Activated naive CD4-positive, alpha-beta T cell treated with anti-CD3 and anti-CD28 coated beads for 36 hours (primary cell): Measurements from ENCODE around the gene TLE5. TPM values are rescaled to one million over a fixed set of nuclear protein-coding genes. Genes with fewer than 3 reads are reported as not detected.
"Not testable (repeated sequence)": the region's sequence is repeated elsewhere in the genome, so short reads cannot be mapped to it uniquely, and the experiment has no call there.

ENCODE experiments used
- CTCF ChIA-PET: fragments of 350-600 bp; sonication (Branson Sonifier 250); formaldehyde crosslinking; loops from one replicate; lab custom pipeline; 2021; ENCODE audit warnings: antibody characterized with exemption; lab: Charles Lee
- DNase-seq: peaks from one replicate; pipeline ENCODE4 v3.0.0-alpha.2; 2020
- H3K27ac Mint-ChIP-seq: one replicate; pipeline ENCODE4 v1.8.0; 2021; ENCODE audit warnings: mild to moderate bottlenecking, mixed read lengths
- H3K27me3 Mint-ChIP-seq: one replicate; pipeline ENCODE4 v1.8.0; 2021; ENCODE audit warnings: low read depth, mixed read lengths
- H3K36me3 Mint-ChIP-seq: one replicate; pipeline ENCODE4 v1.8.0; 2021; ENCODE audit warnings: low read depth, mixed read lengths
- H3K4me1 Mint-ChIP-seq: one replicate; pipeline ENCODE4 v1.8.0; 2021; ENCODE audit warnings: low read depth, mixed read lengths
- H3K4me3 Mint-ChIP-seq: one replicate; pipeline ENCODE4 v1.8.0; 2021; ENCODE audit warnings: mild to moderate bottlenecking, moderate library complexity, mixed read lengths
- H3K9me3 Mint-ChIP-seq: one replicate; pipeline ENCODE4 v1.8.0; 2021; ENCODE audit warnings: mixed read lengths
- intact Hi-C: fragments of 100-400 bp; cut with micrococcal nuclease; formaldehyde crosslinking; loops from one replicate; pipeline ENCODE4 v1.15.1; 2023
- total RNA-seq, 2 experiments: library from RNA; stranded (reverse); gene quantifications; one replicate each; pipeline ENCODE4 v1.2.3, GENCODE V29; 2021

TLE5 gene
- total RNA-seq, 2 experiments from 2014 or later = 326 to 354 TPM

DNA sequence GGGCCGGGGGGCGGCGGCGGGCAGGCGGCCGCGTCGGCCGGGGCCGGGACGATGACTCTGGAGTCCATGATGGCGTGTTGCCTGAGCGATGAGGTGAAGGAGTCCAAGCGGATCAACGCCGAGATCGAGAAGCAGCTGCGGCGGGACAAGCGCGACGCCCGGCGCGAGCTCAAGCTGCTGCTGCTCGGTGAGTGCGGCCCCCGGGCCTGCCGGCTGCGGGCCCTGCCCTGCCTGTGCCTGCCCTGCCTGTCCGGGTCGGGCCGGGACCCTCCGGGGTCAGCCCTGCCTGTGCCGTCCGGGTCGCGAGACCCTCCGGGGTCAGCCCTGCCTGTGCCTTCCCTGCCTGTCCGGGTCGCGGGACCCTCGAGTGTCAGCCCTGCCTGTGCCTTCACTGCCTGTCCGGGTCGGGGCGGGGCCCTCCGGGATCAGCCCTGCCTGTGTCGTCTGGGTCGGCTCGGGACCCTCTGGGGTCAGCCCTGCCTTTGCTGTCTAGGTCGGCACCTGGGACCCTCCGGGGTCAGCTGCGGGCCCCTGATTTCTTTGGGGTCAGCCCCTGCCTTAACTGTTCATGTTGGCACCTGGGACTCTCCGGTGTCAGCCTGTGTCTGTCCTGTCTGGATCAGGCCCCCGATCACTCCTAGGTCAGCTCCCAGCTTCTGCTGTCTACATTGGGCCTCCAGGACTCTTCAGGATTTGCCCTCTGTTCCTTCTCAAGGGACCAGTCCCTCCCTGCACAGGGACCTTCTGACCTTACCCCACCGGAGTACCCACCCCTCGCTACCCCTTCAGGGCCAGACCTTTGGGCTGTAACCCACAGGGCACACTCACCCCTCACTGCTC lies 32.5 kb upstream of the TLE5 start:
- CTCF ChIA-PET = interaction anchor here (0.5 to 3.0 kb wide), 4 partner anchors 9 to 144 kb away, joined by 3 to 15 read pairs (median 8); no protein-coding TSS in a partner anchor
- Mint-ChIP-seq H3K9me3 (no peaks in the 10 kb centered on the region), H3K36me3 (no peaks in the 10 kb centered on the region), H3K27me3 (no peaks in the 10 kb centered on the region), H3K27ac (no peak overlapping the region), H3K4me3 (peak overlapping the region; percentile 77), H3K4me1 (peaks cover 34% of the 10 kb centered on the region)
- intact Hi-C loops = loop anchor here (2.0 to 5.0 kb wide), 2 partner anchors 60 to 193 kb away; partner anchors contain the start of gene ZNF57
- DNase-seq = peak; percentile 59

DNA sequence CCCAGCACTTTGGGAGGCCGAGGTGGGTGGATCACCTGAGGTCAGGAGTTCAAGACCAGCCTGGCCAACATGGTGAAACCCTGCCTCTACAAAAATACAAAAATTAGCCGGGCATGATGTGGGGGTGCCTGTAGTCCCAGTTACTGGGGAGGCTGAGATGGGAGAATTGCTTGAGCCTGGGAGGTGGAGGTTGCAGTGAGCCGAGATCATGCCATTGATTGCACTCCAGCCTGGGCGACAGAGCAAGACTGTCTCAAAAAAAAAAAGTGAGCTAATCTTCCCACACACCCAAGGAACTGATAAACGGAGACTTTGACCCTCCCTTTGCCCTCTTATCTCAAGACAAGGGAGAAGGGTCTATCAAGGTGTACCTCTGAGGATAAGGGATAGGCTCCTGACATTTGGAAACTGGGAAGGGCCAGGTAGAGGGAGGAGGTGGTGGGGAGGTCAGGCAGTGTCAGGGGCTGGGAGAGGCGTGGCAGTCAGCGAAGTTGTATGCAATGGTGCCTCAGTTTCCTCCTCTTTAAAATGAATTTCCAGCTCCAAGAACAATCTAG lies 27.1 kb upstream of the TLE5 start:
- H3K27me3 Mint-ChIP-seq, H3K27ac Mint-ChIP-seq, H3K36me3 Mint-ChIP-seq, DNase-seq, H3K4me1 Mint-ChIP-seq, intact Hi-C loops, H3K4me3 Mint-ChIP-seq, H3K9me3 Mint-ChIP-seq: not testable (repeated sequence)
- CTCF ChIA-PET = interaction anchor here (1.1 to 1.4 kb wide), 3 partner anchors 13 to 138 kb away, joined by 4 to 11 read pairs (median 6); no protein-coding TSS in a partner anchor

DNA sequence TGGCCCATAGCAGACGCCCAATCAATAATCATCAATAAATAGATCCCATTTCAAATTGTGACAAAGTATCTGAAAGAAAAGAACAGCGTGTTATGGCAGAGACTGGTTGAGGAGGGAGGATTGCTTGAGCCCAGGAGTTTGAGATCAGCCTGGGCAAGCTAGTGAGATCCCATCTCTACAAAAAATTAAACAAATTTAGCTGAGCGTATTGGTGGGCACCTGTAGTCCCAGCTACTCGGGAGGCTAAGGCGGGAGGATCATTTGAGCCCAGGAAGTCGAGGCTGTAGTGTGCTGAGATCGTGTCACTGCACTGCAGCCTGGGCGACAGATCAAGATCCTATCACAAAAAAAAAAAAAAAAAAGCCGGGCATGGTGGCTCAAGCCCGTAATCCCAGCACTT lies 25.5 kb upstream of the TLE5 start:
- H3K9me3 Mint-ChIP-seq = no peaks in the 10 kb centered on the region
- H3K27me3 Mint-ChIP-seq = no peaks in the 10 kb centered on the region
- H3K4me3 Mint-ChIP-seq = no peak overlapping the region
- no peak for DNase-seq
- CTCF ChIA-PET = interaction anchor here (1.1 kb wide), 1 partner anchor 16 kb away, joined by 3 read pairs; no protein-coding TSS in a partner anchor
- H3K4me1 Mint-ChIP-seq = no peaks in the 10 kb centered on the region
- intact Hi-C loops = no loop called here
- no peaks in the 10 kb centered on the region for H3K36me3 Mint-ChIP-seq
- H3K27ac Mint-ChIP-seq = no peak overlapping the region

DNA sequence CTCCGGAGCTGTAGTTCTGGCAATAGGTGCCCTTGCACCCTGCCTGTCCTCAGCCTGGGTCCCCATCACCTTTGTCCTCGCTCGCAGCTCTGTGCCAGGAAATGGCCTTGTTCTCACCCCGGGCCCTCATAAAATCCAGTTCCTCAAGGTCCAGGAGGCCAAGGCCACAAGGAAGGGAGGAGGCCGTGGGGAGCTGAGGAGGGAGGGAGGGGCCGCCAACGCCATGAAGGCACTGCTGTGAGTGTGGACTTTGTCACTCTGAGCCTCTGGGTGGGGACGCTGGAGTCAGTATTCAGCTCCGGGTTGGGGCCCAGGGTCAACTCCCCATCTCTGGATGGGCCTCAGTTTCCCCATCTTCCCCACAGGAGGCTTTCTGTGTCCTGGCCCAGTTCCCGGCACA lies 22.6 kb upstream of the TLE5 start:
- Mint-ChIP-seq H3K4me3 (no peak overlapping the region), H3K27ac (no peak overlapping the region), H3K4me1 (no peaks in the 10 kb centered on the region), H3K27me3 (no peaks in the 10 kb centered on the region), H3K9me3 (no peaks in the 10 kb centered on the region), H3K36me3 (no peaks in the 10 kb centered on the region)
- intact Hi-C loops = no loop called here
- DNase-seq = no peak
- CTCF ChIA-PET = interaction anchor here (0.6 to 1.1 kb wide), 4 partner anchors 123 to 1186 kb away, joined by 3 to 4 read pairs (median 3); no protein-coding TSS in a partner anchor

DNA sequence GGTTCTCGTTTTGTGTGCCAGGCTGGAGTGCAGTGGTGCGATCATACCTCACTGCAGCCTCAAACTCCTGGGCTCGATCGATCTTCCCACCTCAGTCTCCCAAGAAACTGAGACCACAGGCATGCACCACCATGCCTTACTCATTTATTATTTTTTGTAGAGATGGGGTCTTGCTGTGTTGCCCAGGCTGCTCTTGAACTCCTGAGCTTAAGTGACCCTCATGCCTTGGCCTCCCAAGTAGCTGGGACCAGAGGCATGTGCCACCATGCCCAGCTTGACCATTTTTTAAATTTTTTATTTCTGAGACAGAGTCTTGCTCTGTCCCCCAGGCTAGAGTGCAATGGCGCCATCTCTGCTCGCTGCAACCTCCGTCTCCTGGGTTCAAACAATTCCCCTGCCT lies 21.7 kb upstream of the TLE5 start:
- Mint-ChIP-seq H3K27me3 (no peaks in the 10 kb centered on the region), H3K27ac (no peak overlapping the region), H3K9me3 (no peaks in the 10 kb centered on the region), H3K4me3 (no peak overlapping the region), H3K4me1 (no peaks in the 10 kb centered on the region), H3K36me3 (no peaks in the 10 kb centered on the region)
- no peak for DNase-seq
- CTCF ChIA-PET = no interaction called here
- intact Hi-C loops = no loop called here

DNA sequence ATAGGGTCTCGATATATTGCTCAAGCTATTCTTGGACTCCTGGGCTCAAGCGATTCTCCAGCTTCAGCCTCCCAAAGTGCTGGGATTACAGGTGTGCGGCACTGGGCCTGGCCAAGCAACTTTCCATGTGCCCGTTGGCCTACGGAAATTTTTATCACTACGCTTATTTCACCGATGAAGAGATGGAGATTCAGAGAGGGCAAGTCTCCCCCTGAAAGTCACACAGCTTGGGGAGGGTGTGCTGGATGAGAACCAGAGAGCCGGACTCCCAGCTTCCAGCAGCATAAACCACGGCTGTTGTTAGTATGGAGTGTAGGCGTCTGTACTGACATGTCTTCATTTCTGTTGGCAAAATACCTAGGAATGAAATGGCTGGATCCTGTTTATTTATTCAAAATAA lies 20.0 kb upstream of the TLE5 start:
- CTCF ChIA-PET = no interaction called here
- Mint-ChIP-seq H3K36me3 (no peaks in the 10 kb centered on the region), H3K4me3 (no peak overlapping the region)

DNA sequence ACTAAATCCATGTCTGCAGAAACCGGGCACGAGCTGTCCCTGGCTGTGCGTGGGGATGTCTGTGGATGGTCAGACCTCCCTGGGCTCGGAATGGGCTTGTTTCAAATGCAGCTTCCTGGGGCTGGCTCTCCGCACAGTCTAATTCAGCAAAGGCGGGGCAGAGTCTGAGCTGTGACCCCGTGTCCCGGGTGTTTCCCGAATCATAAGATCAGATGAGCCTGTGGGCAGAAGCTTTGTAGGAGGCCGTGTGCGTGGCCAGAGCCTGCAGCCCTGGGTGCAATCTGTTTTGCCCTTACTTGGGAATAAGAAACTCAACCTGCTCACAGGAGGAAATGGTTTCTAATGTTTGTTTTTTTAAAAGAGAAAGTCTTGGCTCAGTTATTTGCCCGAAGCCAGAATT lies 18.0 kb upstream of the TLE5 start:
- Mint-ChIP-seq H3K27me3 (no peaks in the 10 kb centered on the region), H3K9me3 (no peaks in the 10 kb centered on the region), H3K4me3 (no peak overlapping the region), H3K36me3 (no peaks in the 10 kb centered on the region), H3K4me1 (no peaks in the 10 kb centered on the region), H3K27ac (no peak overlapping the region)
- intact Hi-C loops = no loop called here
- DNase-seq = no peak
- CTCF ChIA-PET = interaction anchor here (0.5 to 2.0 kb wide), 6 partner anchors 22 to 1529 kb away, joined by 3 to 13 read pairs (median 5); no protein-coding TSS in a partner anchor

More for the DNA sequence above, 20.0 kb upstream of the TLE5 start:
- no peak for DNase-seq
- no peaks in the 10 kb centered on the region for H3K4me1 Mint-ChIP-seq
- H3K9me3 Mint-ChIP-seq = no peaks in the 10 kb centered on the region
- intact Hi-C loops = no loop called here
- H3K27me3 Mint-ChIP-seq = no peaks in the 10 kb centered on the region
- no peak overlapping the region for H3K27ac Mint-ChIP-seq

DNA sequence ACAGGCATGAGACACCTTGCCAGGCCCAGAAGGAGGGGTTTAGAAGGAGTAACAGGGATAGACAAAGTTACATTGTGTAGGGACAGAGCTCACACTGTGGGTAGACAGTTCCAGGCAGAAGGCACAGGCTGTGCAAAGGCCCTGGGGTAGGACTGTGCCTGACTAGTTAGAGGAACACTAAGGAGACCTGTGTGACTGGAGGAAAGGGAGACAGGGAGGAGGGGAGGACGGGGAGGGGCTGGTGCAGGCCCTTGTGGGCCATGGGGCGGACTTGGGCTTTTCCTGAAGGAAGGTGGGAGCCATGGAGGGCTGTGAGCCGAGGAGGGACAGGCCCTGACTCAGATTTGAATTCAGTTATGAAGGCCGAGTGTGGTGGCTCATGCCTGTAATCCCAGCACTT lies 17.3 kb upstream of the TLE5 start:
- CTCF ChIA-PET = interaction anchor here (1.0 to 1.8 kb wide), 4 partner anchors 24 to 80 kb away, joined by 3 to 6 read pairs (median 3); no protein-coding TSS in a partner anchor
- Mint-ChIP-seq H3K36me3 (no peaks in the 10 kb centered on the region), H3K27ac (no peak overlapping the region), H3K4me1 (no peaks in the 10 kb centered on the region), H3K27me3 (no peaks in the 10 kb centered on the region), H3K4me3 (no peak overlapping the region), H3K9me3 (no peaks in the 10 kb centered on the region)
- no peak for DNase-seq
- intact Hi-C loops = no loop called here

DNA sequence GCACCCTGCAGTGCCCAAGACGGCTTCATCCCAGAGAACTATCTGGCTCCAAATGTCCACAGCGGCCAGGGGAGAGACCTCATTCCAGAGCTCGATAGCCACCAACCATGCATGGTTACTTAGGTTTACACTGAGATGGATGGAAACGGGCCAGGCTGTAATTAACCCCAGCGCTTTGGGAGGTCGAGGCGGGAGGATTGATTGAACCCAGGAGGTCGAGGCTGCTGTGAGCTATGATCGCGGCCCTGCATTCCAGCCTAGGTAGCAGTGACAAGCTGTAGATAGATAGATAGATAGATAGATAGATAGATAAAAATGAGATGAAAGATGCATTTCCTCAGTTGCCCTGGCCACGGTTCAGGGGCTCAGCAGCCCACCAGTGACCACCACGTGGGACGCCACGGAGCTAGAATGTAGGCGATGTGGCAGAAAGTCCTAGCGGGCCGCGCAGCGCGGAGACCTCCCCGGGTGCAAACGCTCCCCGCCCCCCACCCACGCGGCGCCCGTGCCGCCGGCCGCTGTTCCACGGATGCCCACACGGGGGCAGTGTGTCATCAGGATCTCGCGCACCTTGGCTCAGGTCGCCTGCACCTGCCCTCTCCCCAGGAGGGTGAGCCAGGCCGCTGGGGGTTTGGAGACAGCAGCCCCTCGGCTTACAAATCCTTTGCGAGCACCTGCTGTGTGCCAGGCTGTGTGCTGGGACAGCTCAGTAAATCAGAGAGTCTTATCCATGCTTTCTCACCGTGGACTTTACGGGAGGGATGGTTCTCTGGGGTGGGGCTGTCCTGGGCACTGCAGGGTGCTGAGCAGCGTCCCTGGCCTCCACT lies 13.5 kb upstream of the TLE5 start:
- H3K36me3 Mint-ChIP-seq = no peaks in the 10 kb centered on the region
- H3K4me1 Mint-ChIP-seq = no peaks in the 10 kb centered on the region
- peak; percentile 80 for DNase-seq
- CTCF ChIA-PET = interaction anchor here (0.6 to 4.9 kb wide), 21 partner anchors 10 to 766 kb away, joined by 3 to 64 read pairs (median 4); no protein-coding TSS in a partner anchor
- peak overlapping the region; percentile 38 for H3K4me3 Mint-ChIP-seq
- H3K9me3 Mint-ChIP-seq = no peaks in the 10 kb centered on the region
- intact Hi-C loops = loop anchor here (1.0 kb wide), 2 partner anchors 28 to 87 kb away; no protein-coding TSS in a partner anchor
- H3K27me3 Mint-ChIP-seq = no peaks in the 10 kb centered on the region
- no peak overlapping the region for H3K27ac Mint-ChIP-seq

DNA sequence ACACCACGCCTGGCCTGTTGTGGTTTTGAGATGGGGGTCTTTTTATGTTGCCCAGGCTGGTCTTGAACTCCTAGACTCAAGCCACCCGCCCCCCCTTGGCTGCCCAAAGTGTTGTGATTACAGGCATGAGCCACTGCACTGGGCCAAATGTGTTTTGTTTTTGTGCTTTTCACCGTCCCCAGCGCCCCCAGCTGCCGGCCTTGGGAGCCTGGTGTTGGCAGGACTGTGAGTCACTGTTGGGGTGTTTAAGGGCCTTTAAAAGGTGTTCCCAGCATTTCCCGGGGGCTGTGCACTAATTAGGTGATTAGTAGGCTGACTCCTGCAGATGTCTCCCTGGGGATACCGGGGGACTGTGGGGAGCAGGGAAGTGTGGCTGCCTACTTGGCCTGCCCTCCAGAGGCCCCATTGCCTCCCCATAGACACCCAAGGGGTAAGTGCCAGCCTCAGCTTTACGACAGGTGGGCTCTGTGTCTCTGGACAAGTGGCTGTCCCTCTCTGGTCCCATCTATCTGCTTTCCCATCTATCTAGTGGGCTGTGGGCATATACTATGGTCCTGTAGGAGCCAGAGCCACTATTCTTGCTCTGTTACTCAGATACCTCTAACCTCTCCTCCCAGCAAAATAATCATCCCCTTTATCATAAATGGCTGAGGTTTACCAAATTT lies 11.8 kb upstream of the TLE5 start:
- CTCF ChIA-PET = interaction anchor here (4.9 kb wide), 1 partner anchor 30 kb away, joined by 64 read pairs; no protein-coding TSS in a partner anchor
- H3K36me3 Mint-ChIP-seq = no peaks in the 10 kb centered on the region
- no peaks in the 10 kb centered on the region for H3K27me3 Mint-ChIP-seq
- H3K9me3 Mint-ChIP-seq = no peaks in the 10 kb centered on the region
- no peaks in the 10 kb centered on the region for H3K4me1 Mint-ChIP-seq
- no peak overlapping the region for H3K4me3 Mint-ChIP-seq
- H3K27ac Mint-ChIP-seq = no peak overlapping the region
- intact Hi-C loops = no loop called here
- no peak for DNase-seq

DNA sequence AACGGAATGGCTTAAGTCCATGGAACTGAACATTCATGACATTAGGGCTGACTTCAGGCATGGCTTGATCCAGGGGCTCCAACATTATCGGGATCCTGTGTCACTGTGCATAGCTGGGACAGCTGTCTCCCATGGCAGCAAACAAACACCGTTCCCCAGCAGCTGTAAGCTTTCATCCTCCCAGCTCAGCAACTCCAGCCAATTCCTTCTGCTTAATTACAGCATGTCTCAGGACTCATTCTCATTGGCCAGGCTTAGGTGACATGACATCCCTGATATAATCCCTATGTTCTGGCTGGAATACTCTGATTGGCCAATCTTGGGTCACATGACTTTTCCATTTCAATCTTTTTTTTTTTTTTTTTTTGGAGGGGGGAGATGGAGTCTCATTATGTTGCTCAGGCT lies 10.9 kb upstream of the TLE5 start:
- Mint-ChIP-seq H3K4me1 (no peaks in the 10 kb centered on the region), H3K36me3 (no peaks in the 10 kb centered on the region), H3K27ac (no peak overlapping the region), H3K4me3 (no peak overlapping the region), H3K27me3 (no peaks in the 10 kb centered on the region), H3K9me3 (no peaks in the 10 kb centered on the region)
- intact Hi-C loops = no loop called here
- CTCF ChIA-PET = interaction anchor here (0.6 to 4.9 kb wide), 6 partner anchors 13 to 190 kb away, joined by 3 to 64 read pairs (median 4); no protein-coding TSS in a partner anchor
- DNase-seq = no peak
